Peyer's patch (tissue), 4 donors: ENCODE results near the gene SPATA2. TPM values are rescaled to one million over a fixed set of nuclear protein-coding genes. Genes with fewer than 3 reads are reported as not detected.

Experiments
- DNase-seq, 3 donors: peaks; one replicate each; pipeline ENCODE4 v3.0.0-alpha.2; 2017 to 2019
- H3K27ac ChIP-seq, 4 donors: fragments of 200-600 bp; sonication (generic); one replicate each; pipeline ENCODE4 v1.5.1; 2016 to 2019
- H3K27me3 ChIP-seq, 2 donors: fragments of 200-600 bp; sonication (generic); one replicate each; pipeline ENCODE4 v1.5.1; 2019
- H3K36me3 ChIP-seq, 3 donors: fragments of 200-600 bp; sonication (generic); one replicate each; pipeline ENCODE4 v1.5.1; 2016 to 2019
- H3K4me1 ChIP-seq, 4 donors: fragments of 200-600 bp; sonication (generic); one replicate each; pipeline ENCODE4 v1.5.1; 2016 to 2019
- H3K4me3 ChIP-seq, 4 donors: fragments of 200-600 bp; sonication (generic); 1 replicate in 3 of 4; 2 replicates in 1 of 4; pipeline ENCODE4 v1.5.1; 2016 to 2019; ENCODE audit warnings: mild to moderate bottlenecking in 1 of 4
- H3K9me3 ChIP-seq, 4 donors: fragments of 200-600 bp; sonication (generic); one replicate each; pipeline ENCODE4 v1.5.1; 2016 to 2019; ENCODE audit warnings: mild to moderate bottlenecking in 1 of 4
- POLR2A ChIP-seq, 2 donors: fragments of 450-650 bp; IDR thresholded peaks; one replicate each; pipeline ENCODE4 v1.5.1; 2017; ENCODE audit warnings: antibody characterized with exemption in 2 of 2, mild to moderate bottlenecking in 2 of 2, moderate library complexity in 2 of 2
- total RNA-seq, 4 donors: library from RNA; depleted of rRNA; stranded (reverse); fragments of >200 nt; gene quantifications; one replicate each; pipeline ENCODE4 v1.1.0, GENCODE V29; 2016
- TF ChIP-seq, protein P1 (sequence below), 6 experiments: fragments of 450-650 bp in 4 of 6; fragments of 200-600 bp in 2 of 6; sonication (generic) in 1 of 6; IDR thresholded peaks; one replicate each; pipeline ENCODE4 v1.5.1; 2017 to 2019; ENCODE audit warnings: antibody characterized with exemption in 6 of 6, mild to moderate bottlenecking in 3 of 6, moderate library complexity in 1 of 6

Gene SPATA2
- total RNA-seq, 4 donors from 2014 or later: 4.1 to 19.8 (median 14.0) TPM

GRCh38 chr20:49936153-49937026 is 21.1 kb upstream of the SPATA2 start, which contains the start of gene RNF114:
RNF114 (plus strand) TSS chr20:49936397; CDS start chr20:49936413, 16 bp downstream.
- Histone ChIP-seq H3K27me3 (no peaks in the 10 kb centered on the region), H3K9me3 (no peaks in the 10 kb centered on the region), H3K36me3 (peaks cover 0 to 11% (median 0%) of the 10 kb centered on the region in 3 donors), H3K27ac (peak within 1 kb of the TSS; percentile 92 to 99 (median 94)), H3K4me1 (peaks cover 0 to 38% (median 19%) of the 10 kb centered on the region in 4 donors), H3K4me3 (peak within 1 kb of the TSS; percentile 84 to 100 (median 92))
- TF ChIP-seq POLR2A (IDR thresholded peaks at IDR 0.05): peak; percentile 92 to 94
- TF ChIP-seq, protein P1, sequence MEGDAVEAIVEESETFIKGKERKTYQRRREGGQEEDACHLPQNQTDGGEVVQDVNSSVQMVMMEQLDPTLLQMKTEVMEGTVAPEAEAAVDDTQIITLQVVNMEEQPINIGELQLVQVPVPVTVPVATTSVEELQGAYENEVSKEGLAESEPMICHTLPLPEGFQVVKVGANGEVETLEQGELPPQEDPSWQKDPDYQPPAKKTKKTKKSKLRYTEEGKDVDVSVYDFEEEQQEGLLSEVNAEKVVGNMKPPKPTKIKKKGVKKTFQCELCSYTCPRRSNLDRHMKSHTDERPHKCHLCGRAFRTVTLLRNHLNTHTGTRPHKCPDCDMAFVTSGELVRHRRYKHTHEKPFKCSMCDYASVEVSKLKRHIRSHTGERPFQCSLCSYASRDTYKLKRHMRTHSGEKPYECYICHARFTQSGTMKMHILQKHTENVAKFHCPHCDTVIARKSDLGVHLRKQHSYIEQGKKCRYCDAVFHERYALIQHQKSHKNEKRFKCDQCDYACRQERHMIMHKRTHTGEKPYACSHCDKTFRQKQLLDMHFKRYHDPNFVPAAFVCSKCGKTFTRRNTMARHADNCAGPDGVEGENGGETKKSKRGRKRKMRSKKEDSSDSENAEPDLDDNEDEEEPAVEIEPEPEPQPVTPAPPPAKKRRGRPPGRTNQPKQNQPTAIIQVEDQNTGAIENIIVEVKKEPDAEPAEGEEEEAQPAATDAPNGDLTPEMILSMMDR (IDR thresholded peaks at IDR 0.05): peak in 1 of 6 experiments; percentile 14
- peak; percentile 91 to 96 (median 94) for DNase-seq

- Histone ChIP-seq H3K4me3 (peak overlapping the region; percentile 84 to 100 (median 92)), H3K4me1 (peaks cover 0 to 36% (median 19%) of the 10 kb centered on the region in 4 donors), H3K27ac (peak overlapping the region; percentile 92 to 99 (median 94)), H3K27me3 (no peaks in the 10 kb centered on the region), H3K9me3 (no peaks in the 10 kb centered on the region), H3K36me3 (peaks cover 0 to 5% (median 0%) of the 10 kb centered on the region in 3 donors)
- no peak for DNase-seq
- TF ChIP-seq, protein P1 (IDR thresholded peaks at IDR 0.05): no peak
- no peak for TF ChIP-seq POLR2A (IDR thresholded peaks at IDR 0.05)
Observed at GRCh38 chr20:49935746-49936152, 20.4 kb upstream of the SPATA2 start.

- peak in 1 of 3 donors; percentile 33 for DNase-seq
- Histone ChIP-seq H3K9me3 (no peaks in the 10 kb centered on the region), H3K4me1 (peaks cover 0 to 5% (median 0%) of the 10 kb centered on the region in 4 donors)
Observed at GRCh38 chr20:49929142-49929494, 13.8 kb upstream of the SPATA2 start.

DNA sequence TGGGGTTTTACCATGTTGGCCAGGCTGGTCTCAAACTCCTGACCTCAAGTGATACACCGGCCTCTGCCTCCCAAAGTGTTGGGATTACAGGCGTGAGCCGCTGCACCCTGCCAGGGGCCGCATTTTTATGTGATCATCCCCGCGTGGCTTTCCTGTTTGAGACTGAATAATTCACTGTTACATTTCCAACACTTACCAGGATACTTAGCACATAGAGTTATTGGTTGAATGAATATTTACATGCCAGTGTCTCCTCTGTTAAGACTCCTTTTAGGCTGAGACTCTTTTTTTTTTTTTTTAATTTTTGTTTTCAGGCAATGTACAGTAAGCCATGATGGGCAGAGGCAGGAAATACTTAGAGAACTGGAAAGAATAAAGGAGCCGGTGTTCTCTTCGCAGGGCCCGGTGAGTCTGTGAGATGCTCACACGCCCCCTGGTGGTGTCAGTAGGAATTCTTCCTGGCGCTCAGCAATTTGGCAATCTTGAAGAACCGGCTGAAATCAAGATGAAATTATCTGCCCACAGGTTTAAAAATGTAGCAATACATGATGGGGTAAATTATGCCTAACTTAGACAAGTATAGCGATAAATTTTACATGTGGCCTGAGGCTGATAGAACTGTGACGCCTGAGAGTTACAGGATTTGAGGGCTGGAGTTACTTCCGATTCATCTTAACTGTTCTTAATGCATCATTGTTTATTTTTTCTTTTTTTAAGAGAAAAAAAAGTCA is 13.2 kb upstream of the SPATA2 start:
- Histone ChIP-seq H3K9me3 (no peaks in the 10 kb centered on the region), H3K27me3 (no peaks in the 10 kb centered on the region), H3K4me1 (peaks cover 0 to 8% (median 0%) of the 10 kb centered on the region in 4 donors), H3K4me3 (no peak overlapping the region), H3K36me3 (no peaks in the 10 kb centered on the region), H3K27ac (no peak overlapping the region)
- DNase-seq: peak; percentile 78 to 92 (median 80)
- no peak for TF ChIP-seq POLR2A (IDR thresholded peaks at IDR 0.05)
- TF ChIP-seq, protein P1 (IDR thresholded peaks at IDR 0.05): peak; percentile 75 to 95 (median 88)

More at GRCh38 chr20:49929142-49929494, 13.8 kb upstream of the SPATA2 start:
- H3K36me3 ChIP-seq: no peaks in the 10 kb centered on the region
- H3K27ac ChIP-seq: no peak overlapping the region
- H3K4me3 ChIP-seq: no peak overlapping the region
- TF ChIP-seq, protein P1 (IDR thresholded peaks at IDR 0.05): no peak
- TF ChIP-seq POLR2A (IDR thresholded peaks at IDR 0.05): no peak
- H3K27me3 ChIP-seq: no peaks in the 10 kb centered on the region

- TF ChIP-seq POLR2A (IDR thresholded peaks at IDR 0.05): no peak
- TF ChIP-seq, protein P1 (IDR thresholded peaks at IDR 0.05): no peak
- no peaks in the 10 kb centered on the region for H3K36me3 ChIP-seq
Observed at GRCh38 chr20:49925901-49926454, 10.6 kb upstream of the SPATA2 start.

More at GRCh38 chr20:49925901-49926454, 10.6 kb upstream of the SPATA2 start:
- Histone ChIP-seq H3K9me3 (no peaks in the 10 kb centered on the region), H3K27ac (no peak overlapping the region), H3K4me1 (peaks cover 0 to 8% (median 0%) of the 10 kb centered on the region in 4 donors), H3K4me3 (no peak overlapping the region), H3K27me3 (no peaks in the 10 kb centered on the region)
- DNase-seq: no peak
